ENCODE results near the gene CRYBG2.

CRYBG2 gene

GRCh38 chr1:26361605-26362122, 7.7 kb upstream of the CRYBG2 start:
- DNase-seq (ENCODE audit: low read depth): no peak
- no peak for TF ChIP-seq CTCF (IDR thresholded peaks at IDR 0.05; ENCODE audit: control insufficient read depth, extremely low read depth, insufficient read depth)
- H3K4me3 ChIP-seq (ENCODE audit: low read depth, low read length): no peak overlapping the region

- TF ChIP-seq CTCF (IDR thresholded peaks at IDR 0.05; ENCODE audit: control insufficient read depth, extremely low read depth, insufficient read depth): no peak
- H3K4me3 ChIP-seq (ENCODE audit: low read depth, low read length): no peak overlapping the region
- no peak for DNase-seq (ENCODE audit: low read depth)
Measured at GRCh38 chr1:26360807-26361604, 7.1 kb upstream of the CRYBG2 start.

- H3K4me3 ChIP-seq (ENCODE audit: low read depth, low read length): no peak overlapping the region
- TF ChIP-seq CTCF (IDR thresholded peaks at IDR 0.05; ENCODE audit: control insufficient read depth, extremely low read depth, insufficient read depth): no peak
- DNase-seq (ENCODE audit: low read depth): no peak
Measured at GRCh38 chr1:26359981-26360806, 6.3 kb upstream of the CRYBG2 start.

- no peak overlapping the region for H3K4me3 ChIP-seq (ENCODE audit: low read depth, low read length)
- no peak for TF ChIP-seq CTCF (IDR thresholded peaks at IDR 0.05; ENCODE audit: control insufficient read depth, extremely low read depth, insufficient read depth)
- no peak for DNase-seq (ENCODE audit: low read depth)
Measured at GRCh38 chr1:26358411-26359384, 4.8 kb upstream of the CRYBG2 start.

GRCh38 chr1:26357121-26357602, 3.2 kb upstream of the CRYBG2 start:
- DNase-seq (ENCODE audit: low read depth): no peak
- TF ChIP-seq CTCF (IDR thresholded peaks at IDR 0.05; ENCODE audit: control insufficient read depth, extremely low read depth, insufficient read depth): no peak
- no peak overlapping the region for H3K4me3 ChIP-seq (ENCODE audit: low read depth, low read length)

- TF ChIP-seq CTCF (IDR thresholded peaks at IDR 0.05; ENCODE audit: control insufficient read depth, extremely low read depth, insufficient read depth): no peak
- no peak overlapping the region for H3K4me3 ChIP-seq (ENCODE audit: low read depth, low read length)
- DNase-seq (ENCODE audit: low read depth): no peak
Measured at GRCh38 chr1:26356106-26356505, 2.2 kb upstream of the CRYBG2 start.

Measured in LNCaP clone FGC (cell line).